Thyroid gland (tissue), 4 donors: ENCODE data around the gene ANKS1A. TPM values are rescaled to one million over a fixed set of nuclear protein-coding genes. Genes with fewer than 3 reads are reported as not detected.
A peak's percentile ranks its signal among the peaks of the same experiment; 100 is the strongest.

Source experiments
- DNase-seq, 2 donors: peaks; one replicate each; pipeline ENCODE4 v3.0.0-alpha.2; 2019
- H3K27ac ChIP-seq, 3 donors: fragments of 200-600 bp; sonication (generic); 1 replicate in 2 of 3; 2 replicates in 1 of 3; pipeline ENCODE4 v1.5.1; 2016 to 2019; ENCODE audit warnings: mild to moderate bottlenecking in 1 of 3, moderate library complexity in 1 of 3
- H3K27me3 ChIP-seq: fragments of 200-600 bp; sonication (generic); one replicate; pipeline ENCODE4 v1.5.1; 2019
- H3K36me3 ChIP-seq, 2 donors: fragments of 200-600 bp; sonication (generic); one replicate each; pipeline ENCODE4 v1.5.1; 2016 to 2019
- H3K4me1 ChIP-seq, 2 donors: fragments of 200-600 bp; sonication (generic); one replicate each; pipeline ENCODE4 v1.5.1; 2017 to 2019
- H3K4me3 ChIP-seq, 3 donors: fragments of 200-600 bp; sonication (generic); replicated peaks in 1 of 3; 1 replicate in 2 of 3; 2 replicates in 1 of 3; pipeline ENCODE4 v1.5.1; 2016; ENCODE audit warnings: mild to moderate bottlenecking in 1 of 3
- H3K9me3 ChIP-seq: fragments of 200-600 bp; sonication (generic); one replicate; pipeline ENCODE4 v1.5.1; 2017
- CTCF ChIP-seq, 6 experiments: fragments of 200-600 bp in 3 of 6; fragments of 450-650 bp in 3 of 6; sonication (generic) in 3 of 6; IDR thresholded peaks; one replicate each; pipeline ENCODE4 v1.5.1; 2016 to 2019; ENCODE audit warnings: antibody characterized with exemption in 6 of 6, mild to moderate bottlenecking in 2 of 6, inconsistent platforms in 1 of 6, moderate library complexity in 1 of 6
- POLR2A ChIP-seq, 2 donors: fragments of 450-650 bp; IDR thresholded peaks; one replicate each; pipeline ENCODE4 v1.6.1; 2017; ENCODE audit warnings: antibody characterized with exemption in 2 of 2, mild to moderate bottlenecking in 2 of 2, moderate library complexity in 1 of 2
- WGBS, 2 donors: methylation state at CpG; one replicate each; pipeline ENCODE4 v1.1.5; 2017; 5-methylcytosine and 5-hydroxymethylcytosine counted together
- intact Hi-C: fragments of 100-400 bp; cut with DNase I; formaldehyde crosslinking; loops from one replicate; pipeline ENCODE4 v1.15.1; 2023
- total RNA-seq, 4 donors: library from RNA; depleted of rRNA; stranded (reverse); fragments of >200 nt; gene quantifications; one replicate each; pipeline ENCODE4 v1.2.3, GENCODE V29; 2016

Gene ANKS1A
- total RNA-seq, 4 donors from 2014 or later = 29.9 to 43.8 (median 34.4) TPM

GRCh38 chr6:35062676-35063574 is 173.9 kb downstream of the ANKS1A start:
- WGBS, 2 donors = 88 to 94% methylated on average over 14 of the region's 14 CpGs
- H3K36me3 ChIP-seq = peaks cover 16 to 40% of the 10 kb centered on the region in 2 donors

GRCh38 chr6:35063701-35064280 is 174.7 kb downstream of the ANKS1A start:
- H3K9me3 ChIP-seq = no peaks in the 10 kb centered on the region
- intact Hi-C loops = no loop called here
- peaks cover 13 to 37% of the 10 kb centered on the region in 2 donors for H3K36me3 ChIP-seq
- H3K4me3 ChIP-seq = no peak overlapping the region
- peaks cover 19 to 28% of the 10 kb centered on the region in 2 donors for H3K4me1 ChIP-seq
- TF ChIP-seq POLR2A (IDR thresholded peaks at IDR 0.05) = no peak
- 91 to 92% methylated on average over 10 to 11 of the region's 11 CpGs for WGBS, 2 donors
- DNase-seq = no peak
- no peaks in the 10 kb centered on the region for H3K27me3 ChIP-seq
- H3K27ac ChIP-seq = peak overlapping the region in 1 of 3 donors; percentile 68

More at GRCh38 chr6:35062676-35063574, 173.9 kb downstream of the ANKS1A start:
- Histone ChIP-seq H3K27me3 (no peaks in the 10 kb centered on the region), H3K4me3 (no peak overlapping the region), H3K27ac (no peak overlapping the region), H3K9me3 (no peaks in the 10 kb centered on the region), H3K4me1 (peaks cover 26 to 37% of the 10 kb centered on the region in 2 donors)
- intact Hi-C loops = no loop called here
- DNase-seq = no peak
- TF ChIP-seq CTCF (IDR thresholded peaks at IDR 0.05) (no peak), POLR2A (IDR thresholded peaks at IDR 0.05) (no peak)

- no peak for DNase-seq
- WGBS, 2 donors = 73 to 82% methylated on average over 8 of the region's 8 CpGs
- TF ChIP-seq POLR2A (IDR thresholded peaks at IDR 0.05) (no peak), CTCF (IDR thresholded peaks at IDR 0.05) (no peak)
- Histone ChIP-seq H3K9me3 (no peaks in the 10 kb centered on the region), H3K4me1 (peaks cover 19 to 24% of the 10 kb centered on the region in 2 donors), H3K27me3 (no peaks in the 10 kb centered on the region), H3K4me3 (no peak overlapping the region), H3K27ac (peak overlapping the region; percentile 68 to 80 (median 74)), H3K36me3 (peaks cover 13 to 32% of the 10 kb centered on the region in 2 donors)
- intact Hi-C loops = no loop called here
Measured at GRCh38 chr6:35064290-35064689, 175.2 kb downstream of the ANKS1A start.

GRCh38 chr6:35064757-35065440 is 175.8 kb downstream of the ANKS1A start:
- intact Hi-C loops = no loop called here
- H3K4me3 ChIP-seq = no peak overlapping the region
- DNase-seq = peak; percentile 55 to 56
- H3K9me3 ChIP-seq = no peaks in the 10 kb centered on the region
- peaks cover 13 to 28% of the 10 kb centered on the region in 2 donors for H3K36me3 ChIP-seq
- TF ChIP-seq CTCF (IDR thresholded peaks at IDR 0.05) (peak in 4 of 6 experiments; percentile 7 to 45 (median 33)), POLR2A (IDR thresholded peaks at IDR 0.05) (no peak)
- 63 to 91% methylated on average over 5 to 8 of the region's 8 CpGs for WGBS, 2 donors
- no peaks in the 10 kb centered on the region for H3K27me3 ChIP-seq
- H3K4me1 ChIP-seq = peaks cover 19 to 22% of the 10 kb centered on the region in 2 donors
- peak overlapping the region; percentile 68 to 80 (median 74) for H3K27ac ChIP-seq

DNA sequence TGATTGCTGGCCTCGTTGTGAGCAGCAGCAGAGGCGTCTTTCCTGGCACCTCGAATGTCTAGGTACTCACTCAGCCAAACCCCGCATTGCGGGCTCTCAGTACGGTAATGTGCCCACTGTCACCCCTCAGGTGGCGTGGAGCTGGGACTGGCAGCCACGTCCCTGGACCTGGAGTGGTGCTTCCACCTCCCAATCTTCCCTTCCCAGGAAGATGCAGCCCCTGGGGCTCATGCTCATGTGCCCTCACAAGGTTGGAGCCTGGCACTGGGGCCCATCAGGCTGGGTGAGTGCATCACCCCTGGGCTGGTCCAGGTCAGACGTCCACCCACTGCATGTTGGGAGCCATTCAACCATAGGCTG is 176.4 kb downstream of the ANKS1A start:
- H3K9me3 ChIP-seq = no peaks in the 10 kb centered on the region
- H3K36me3 ChIP-seq = peaks cover 10 to 23% of the 10 kb centered on the region in 2 donors
- intact Hi-C loops = no loop called here
- no peak overlapping the region for H3K4me3 ChIP-seq
- TF ChIP-seq POLR2A (IDR thresholded peaks at IDR 0.05) (no peak), CTCF (IDR thresholded peaks at IDR 0.05) (no peak)
- peak overlapping the region; percentile 68 to 80 (median 74) for H3K27ac ChIP-seq
- peaks cover 19 to 22% of the 10 kb centered on the region in 2 donors for H3K4me1 ChIP-seq
- 81% methylated on average over 5 to 8 of the region's 9 CpGs for WGBS, 2 donors
- H3K27me3 ChIP-seq = no peaks in the 10 kb centered on the region
- DNase-seq = no peak
